Kidney epithelial cell (primary cell): ENCODE data around the gene GRID2. TPM values are rescaled to one million over a fixed set of nuclear protein-coding genes. Genes with fewer than 3 reads are reported as not detected.

Experiments used
- DNase-seq: peaks from one replicate; pipeline ENCODE4 v3.0.0-alpha.2; 2010; ENCODE audit warnings: low read depth
- H3K27me3 ChIP-seq: 2 replicates; pipeline ENCODE4 v1.6.0; 2011; ENCODE audit warnings: low read length; ENCODE audit not compliant: control insufficient read depth, insufficient read depth
- H3K36me3 ChIP-seq: 2 replicates; pipeline ENCODE4 v1.5.1; 2011; ENCODE audit warnings: low read length; ENCODE audit not compliant: control insufficient read depth, insufficient read depth
- H3K4me3 ChIP-seq: 2 replicates; pipeline ENCODE4 v1.5.1; 2011; ENCODE audit warnings: low read depth, mild to moderate bottlenecking, control low read depth, low read length
- total RNA-seq: library from RNA; depleted of rRNA; stranded (reverse); fragments of >200 nt; gene quantifications from 2 replicates; pipeline ENCODE4 v1.2.3, GENCODE V29; 2015
- TF ChIP-seq, protein P1 (sequence below): IDR thresholded peaks from 2 replicates; pipeline ENCODE4 v1.5.1; 2011; ENCODE audit warnings: mild to moderate bottlenecking, moderate library complexity, low read length, control low read depth, inconsistent platforms; ENCODE audit not compliant: insufficient read depth, poor library complexity, severe bottlenecking

GRID2 gene
- total RNA-seq, 1 donor from 2014 or later = not detected

DNA sequence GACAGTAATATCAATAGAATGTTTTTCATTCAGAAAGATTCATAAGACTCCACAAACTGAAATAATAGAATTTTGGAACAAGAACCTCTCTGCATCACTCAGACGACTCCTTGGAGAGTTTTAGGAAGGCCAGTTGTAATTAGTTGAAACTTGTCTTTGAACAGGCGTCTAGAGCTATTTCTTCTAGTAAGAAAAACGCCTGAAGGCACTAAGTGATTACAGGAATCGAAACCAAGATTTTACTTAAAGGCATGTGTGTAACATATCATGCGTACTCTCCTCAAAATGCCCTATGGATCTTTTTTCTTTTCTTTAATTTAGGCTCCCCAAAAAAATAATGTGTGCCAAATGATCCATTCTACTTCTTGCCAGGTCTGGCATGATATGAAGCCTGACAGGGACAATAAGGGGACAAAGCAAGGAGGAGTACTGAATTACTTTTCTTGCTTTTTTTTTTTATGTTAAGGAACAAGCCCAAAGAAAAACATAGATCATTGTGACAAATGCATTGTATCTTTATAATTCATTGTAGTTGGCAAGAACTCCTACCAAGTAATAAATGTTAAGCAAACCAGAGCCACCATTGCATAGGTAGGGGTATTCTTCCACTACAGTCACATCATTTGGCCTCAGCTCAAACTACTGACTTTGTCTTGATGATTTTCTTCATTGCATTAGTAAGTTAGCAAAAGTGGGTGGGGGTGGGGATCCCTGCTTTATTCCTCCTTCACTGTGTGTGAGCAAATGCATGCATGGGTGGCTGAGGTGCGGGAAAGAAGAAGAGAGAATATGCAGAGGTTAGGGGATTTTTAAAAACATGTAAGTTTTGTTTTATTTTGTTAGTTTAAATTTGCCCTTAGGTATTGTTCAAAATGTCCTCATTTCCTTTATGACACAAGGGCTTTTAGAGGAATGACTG lies 1444.9 kb downstream of the GRID2 start:
- H3K36me3 ChIP-seq = no peaks in the 10 kb centered on the region
- H3K27me3 ChIP-seq = no peaks in the 10 kb centered on the region
- TF ChIP-seq, protein P1, sequence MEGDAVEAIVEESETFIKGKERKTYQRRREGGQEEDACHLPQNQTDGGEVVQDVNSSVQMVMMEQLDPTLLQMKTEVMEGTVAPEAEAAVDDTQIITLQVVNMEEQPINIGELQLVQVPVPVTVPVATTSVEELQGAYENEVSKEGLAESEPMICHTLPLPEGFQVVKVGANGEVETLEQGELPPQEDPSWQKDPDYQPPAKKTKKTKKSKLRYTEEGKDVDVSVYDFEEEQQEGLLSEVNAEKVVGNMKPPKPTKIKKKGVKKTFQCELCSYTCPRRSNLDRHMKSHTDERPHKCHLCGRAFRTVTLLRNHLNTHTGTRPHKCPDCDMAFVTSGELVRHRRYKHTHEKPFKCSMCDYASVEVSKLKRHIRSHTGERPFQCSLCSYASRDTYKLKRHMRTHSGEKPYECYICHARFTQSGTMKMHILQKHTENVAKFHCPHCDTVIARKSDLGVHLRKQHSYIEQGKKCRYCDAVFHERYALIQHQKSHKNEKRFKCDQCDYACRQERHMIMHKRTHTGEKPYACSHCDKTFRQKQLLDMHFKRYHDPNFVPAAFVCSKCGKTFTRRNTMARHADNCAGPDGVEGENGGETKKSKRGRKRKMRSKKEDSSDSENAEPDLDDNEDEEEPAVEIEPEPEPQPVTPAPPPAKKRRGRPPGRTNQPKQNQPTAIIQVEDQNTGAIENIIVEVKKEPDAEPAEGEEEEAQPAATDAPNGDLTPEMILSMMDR = no peak
- no peak overlapping the region for H3K4me3 ChIP-seq
- no peak for DNase-seq

DNA sequence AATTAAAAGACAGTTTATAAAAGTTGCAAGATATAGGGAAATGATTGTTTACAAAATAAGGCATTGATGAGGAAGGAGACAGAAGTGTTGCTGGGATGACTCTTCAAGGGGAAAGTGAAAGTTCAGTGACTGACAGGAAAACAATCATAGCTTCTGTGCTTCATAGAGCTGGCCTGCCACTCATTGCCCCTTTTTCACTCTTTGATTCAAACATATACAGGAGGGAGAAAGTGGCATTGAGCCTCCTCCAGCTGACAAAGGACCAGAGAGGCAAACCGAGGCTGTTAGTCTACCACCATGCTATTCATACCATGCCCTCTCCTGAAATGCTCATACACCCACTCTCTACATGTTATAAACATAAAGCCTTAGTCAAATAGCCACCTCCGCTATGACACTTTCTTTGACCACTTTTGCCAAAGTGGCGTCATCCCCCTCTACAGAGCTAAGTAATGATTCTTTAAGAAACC lies 1445.6 kb downstream of the GRID2 start:
- Histone ChIP-seq H3K27me3 (no peaks in the 10 kb centered on the region), H3K4me3 (no peak overlapping the region), H3K36me3 (no peaks in the 10 kb centered on the region)
- TF ChIP-seq, protein P1 = no peak
- DNase-seq = no peak

DNA sequence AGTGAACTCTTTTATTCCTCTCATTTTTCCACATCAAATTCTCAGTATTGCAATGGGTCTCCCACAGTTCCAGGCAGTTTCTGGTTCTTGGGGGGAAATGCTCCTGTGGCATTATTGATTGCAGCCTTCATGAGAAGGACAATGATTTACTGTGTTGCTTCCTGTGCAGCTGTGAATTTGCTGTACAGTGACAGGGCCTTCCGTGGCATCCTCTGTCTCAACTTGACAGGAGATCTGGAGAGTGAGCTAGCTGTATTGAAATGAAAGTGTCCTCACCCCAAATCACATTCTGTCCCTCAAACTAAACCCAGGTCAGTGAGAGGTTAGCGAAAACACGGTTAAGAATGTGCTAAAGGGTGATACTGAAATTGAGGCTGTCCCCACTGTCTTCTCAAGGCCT lies 1447.6 kb downstream of the GRID2 start:
- H3K36me3 ChIP-seq = no peaks in the 10 kb centered on the region
- no peaks in the 10 kb centered on the region for H3K27me3 ChIP-seq
- TF ChIP-seq, protein P1 = no peak
- no peak overlapping the region for H3K4me3 ChIP-seq
- DNase-seq = no peak

DNA sequence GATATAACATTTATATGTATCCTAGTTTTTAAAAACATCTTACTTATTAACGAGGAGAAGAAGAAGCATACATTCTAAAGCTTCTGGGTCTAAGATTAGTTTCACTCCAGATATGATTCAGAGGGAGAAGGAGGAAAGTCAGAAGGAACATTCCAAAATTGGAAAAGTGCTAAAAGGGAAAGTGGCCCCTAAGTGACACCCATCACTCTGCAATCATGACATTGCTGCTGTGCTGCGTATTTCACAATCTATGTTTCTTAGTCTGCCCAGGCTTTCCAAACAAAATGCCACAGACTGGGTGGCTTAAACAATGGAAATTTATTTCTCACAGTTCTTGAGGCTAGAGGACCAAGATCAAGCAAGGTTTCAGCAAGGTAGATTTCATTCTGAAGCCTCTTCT lies 1452.3 kb downstream of the GRID2 start:
- DNase-seq = no peak
- H3K4me3 ChIP-seq = no peak overlapping the region
- TF ChIP-seq, protein P1 = no peak
- H3K36me3 ChIP-seq = no peaks in the 10 kb centered on the region
- no peaks in the 10 kb centered on the region for H3K27me3 ChIP-seq

DNA sequence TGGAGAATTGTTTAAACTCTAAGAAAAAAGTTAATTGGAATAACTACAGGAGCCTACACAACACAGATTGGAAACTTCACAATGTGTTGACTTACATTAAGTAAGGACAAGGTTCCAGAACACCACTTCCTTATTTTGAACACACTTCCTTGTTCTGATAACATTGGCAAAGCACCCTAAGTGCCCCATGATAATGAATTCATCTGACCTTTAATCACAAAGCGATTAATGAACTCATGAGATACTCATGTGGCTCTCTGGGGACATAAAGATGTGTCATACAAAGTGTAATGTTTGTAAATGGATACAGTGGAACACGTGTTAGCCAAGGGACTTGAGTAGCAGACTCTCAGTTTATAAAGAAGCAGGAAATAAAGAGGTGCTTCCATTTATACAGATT lies 1455.7 kb downstream of the GRID2 start:
- Histone ChIP-seq H3K27me3 (no peaks in the 10 kb centered on the region), H3K36me3 (no peaks in the 10 kb centered on the region), H3K4me3 (no peak overlapping the region)
- TF ChIP-seq, protein P1 = no peak
- DNase-seq = no peak
